CD4-positive, CD25-positive, alpha-beta regulatory T cell (primary cell): ENCODE results near the gene CST4. TPM values are rescaled to one million over a fixed set of nuclear protein-coding genes. Genes with fewer than 3 reads are reported as not detected.
"Not testable (repeated sequence)": the region's sequence is repeated elsewhere in the genome, so short reads cannot be mapped to it uniquely, and the experiment has no call there.

Experiments
- ATAC-seq, 2 donors: fragments of 150-1000 bp; cut with Tn5 transposase; one replicate each; pipeline ENCODE4 v1.10.0; 2021; ENCODE audit warnings: low read depth in 2 of 2, moderate number of reproducible peaks in 2 of 2, moderate library complexity in 1 of 2
- DNase-seq, 3 donors: peaks; one replicate each; pipeline versions ENCODE4 v3.0.0 to v3.0.0-alpha.2; 2012 to 2022; ENCODE audit warnings: mixed read lengths in 1 of 3
- H3K27ac ChIP-seq: one replicate; pipeline ENCODE4 v1.7.0; 2013; ENCODE audit warnings: mild to moderate bottlenecking, low read length; ENCODE audit not compliant: insufficient read depth, poor library complexity, severe bottlenecking
- H3K27me3 ChIP-seq: one replicate; pipeline ENCODE4 v1.7.0; 2013; ENCODE audit warnings: low read length; ENCODE audit not compliant: control insufficient read depth, insufficient read depth
- H3K36me3 ChIP-seq: one replicate; pipeline ENCODE4 v1.7.0; 2013; ENCODE audit warnings: mild to moderate bottlenecking, low read length, moderate library complexity; ENCODE audit not compliant: control insufficient read depth, insufficient read depth
- H3K4me1 ChIP-seq: 2 replicates; pipeline ENCODE4 v1.7.0; 2013; ENCODE audit warnings: mild to moderate bottlenecking, low read length; ENCODE audit not compliant: insufficient read depth, control insufficient read depth, poor library complexity, severe bottlenecking
- H3K4me3 ChIP-seq: one replicate; pipeline ENCODE4 v1.7.0; 2013; ENCODE audit warnings: low read depth, mild to moderate bottlenecking, low read length, moderate library complexity
- H3K9me3 ChIP-seq, 2 experiments: 1 replicate in 1 of 2; 2 replicates in 1 of 2; pipeline ENCODE4 v1.7.0; 2013; ENCODE audit warnings: low read length in 2 of 2, mild to moderate bottlenecking in 1 of 2, moderate library complexity in 1 of 2; ENCODE audit not compliant: control insufficient read depth in 2 of 2
- H3K27ac Mint-ChIP-seq, 3 donors: one replicate each; pipeline ENCODE4 v1.8.0; 2020 to 2022; ENCODE audit warnings: mild to moderate bottlenecking in 3 of 3, mixed read lengths in 3 of 3, moderate library complexity in 2 of 3
- H3K27me3 Mint-ChIP-seq: one replicate; pipeline ENCODE4 v1.8.0; 2022; ENCODE audit warnings: mild to moderate bottlenecking, mixed read lengths
- H3K36me3 Mint-ChIP-seq: one replicate; pipeline ENCODE4 v1.8.0; 2020; ENCODE audit warnings: mixed read lengths
- H3K4me1 Mint-ChIP-seq, 4 donors: one replicate each; pipeline ENCODE4 v1.8.0; 2020 to 2022; ENCODE audit warnings: mixed read lengths in 4 of 4, mild to moderate bottlenecking in 1 of 4
- H3K4me3 Mint-ChIP-seq, 4 donors: one replicate each; pipeline ENCODE4 v1.8.0; 2020 to 2022; ENCODE audit warnings: mild to moderate bottlenecking in 4 of 4, mixed read lengths in 4 of 4, moderate library complexity in 3 of 4
- H3K9me3 Mint-ChIP-seq, 7 donors: one replicate each; pipeline ENCODE4 v1.8.0; 2020 to 2022; ENCODE audit warnings: mixed read lengths in 7 of 7, mild to moderate bottlenecking in 3 of 7, moderate library complexity in 2 of 7
- polyA plus RNA-seq, 4 donors: library from polyadenylated mRNA; unstranded; fragments of 300-500 nt; fragmentation: Illumina TruSeq; gene quantifications; one replicate each; pipeline ENCODE4 v1.2.3, GENCODE V29; 2021
- total RNA-seq: library from RNA; stranded (reverse); gene quantifications from one replicate; pipeline ENCODE4 v1.2.3, GENCODE V29; 2022

The CST4 gene
- total and polyA plus RNA-seq, 5 donors from 2014 or later = not detected

GRCh38 chr20:23659610-23659988, 29.2 kb downstream of the CST4 start:
- not testable (repeated sequence) for ATAC-seq, H3K27ac ChIP-seq, H3K4me3 ChIP-seq, H3K27me3 Mint-ChIP-seq, H3K9me3 Mint-ChIP-seq, H3K36me3 Mint-ChIP-seq, H3K4me1 ChIP-seq, H3K4me3 Mint-ChIP-seq, H3K36me3 ChIP-seq, H3K9me3 ChIP-seq, H3K27me3 ChIP-seq, H3K4me1 Mint-ChIP-seq, H3K27ac Mint-ChIP-seq, DNase-seq

- no peaks in the 10 kb centered on the region for H3K9me3 ChIP-seq
- H3K4me1 Mint-ChIP-seq = no peaks in the 10 kb centered on the region
- no peaks in the 10 kb centered on the region for H3K9me3 Mint-ChIP-seq
- no peak for DNase-seq
- no peak overlapping the region for H3K4me3 Mint-ChIP-seq
- no peaks in the 10 kb centered on the region for H3K36me3 Mint-ChIP-seq
- no peaks in the 10 kb centered on the region for H3K27me3 Mint-ChIP-seq
- no peak overlapping the region for H3K27ac Mint-ChIP-seq
- H3K36me3 ChIP-seq = no peaks in the 10 kb centered on the region
- H3K27ac ChIP-seq = no peak overlapping the region
- H3K4me1 ChIP-seq = no peaks in the 10 kb centered on the region
- no peak for ATAC-seq
- no peaks in the 10 kb centered on the region for H3K27me3 ChIP-seq
- no peak overlapping the region for H3K4me3 ChIP-seq
Observed at GRCh38 chr20:23658989-23659609, 29.7 kb downstream of the CST4 start.

- no peak overlapping the region for H3K4me3 Mint-ChIP-seq
- DNase-seq (no peak), ATAC-seq (no peak)
- H3K36me3 Mint-ChIP-seq = no peaks in the 10 kb centered on the region
- Histone ChIP-seq H3K9me3 (no peaks in the 10 kb centered on the region), H3K27ac (no peak overlapping the region), H3K4me3 (no peak overlapping the region), H3K27me3 (no peaks in the 10 kb centered on the region), H3K36me3 (no peaks in the 10 kb centered on the region), H3K4me1 (no peaks in the 10 kb centered on the region)
- H3K27ac Mint-ChIP-seq = no peak overlapping the region
- H3K4me1 Mint-ChIP-seq = no peaks in the 10 kb centered on the region
- no peaks in the 10 kb centered on the region for H3K27me3 Mint-ChIP-seq
- H3K9me3 Mint-ChIP-seq = no peaks in the 10 kb centered on the region
Observed at GRCh38 chr20:23658336-23658735, 30.5 kb downstream of the CST4 start.

GRCh38 chr20:23657202-23657601, 31.6 kb downstream of the CST4 start:
- no peaks in the 10 kb centered on the region for H3K27me3 Mint-ChIP-seq
- ATAC-seq (no peak), DNase-seq (no peak)
- Histone ChIP-seq H3K4me3 (no peak overlapping the region), H3K36me3 (no peaks in the 10 kb centered on the region), H3K27me3 (no peaks in the 10 kb centered on the region), H3K4me1 (no peaks in the 10 kb centered on the region), H3K27ac (no peak overlapping the region), H3K9me3 (no peaks in the 10 kb centered on the region)
- no peaks in the 10 kb centered on the region for H3K36me3 Mint-ChIP-seq
- no peaks in the 10 kb centered on the region for H3K4me1 Mint-ChIP-seq
- H3K27ac Mint-ChIP-seq = no peak overlapping the region
- no peak overlapping the region for H3K4me3 Mint-ChIP-seq
- no peaks in the 10 kb centered on the region for H3K9me3 Mint-ChIP-seq

- ATAC-seq = no peak
Observed at GRCh38 chr20:23656372-23656771, 32.5 kb downstream of the CST4 start.

GRCh38 chr20:23655491-23656211, 33.2 kb downstream of the CST4 start:
- Mint-ChIP-seq H3K27me3 (no peaks in the 10 kb centered on the region), H3K4me3 (no peak overlapping the region), H3K4me1 (no peaks in the 10 kb centered on the region), H3K36me3 (no peaks in the 10 kb centered on the region), H3K27ac (peak overlapping the region in 1 of 3 donors; percentile 11), H3K9me3 (no peaks in the 10 kb centered on the region)
- no peaks in the 10 kb centered on the region for H3K27me3 ChIP-seq
- H3K27ac ChIP-seq = no peak overlapping the region
- no peaks in the 10 kb centered on the region for H3K9me3 ChIP-seq
- DNase-seq = no peak
- H3K4me3 ChIP-seq = no peak overlapping the region
- H3K4me1 ChIP-seq = no peaks in the 10 kb centered on the region
- no peaks in the 10 kb centered on the region for H3K36me3 ChIP-seq
- peak in 1 of 2 donors; percentile 20 for ATAC-seq

More at GRCh38 chr20:23656372-23656771, 32.5 kb downstream of the CST4 start:
- no peaks in the 10 kb centered on the region for H3K36me3 Mint-ChIP-seq
- no peak overlapping the region for H3K27ac ChIP-seq
- no peak overlapping the region for H3K27ac Mint-ChIP-seq
- no peaks in the 10 kb centered on the region for H3K9me3 ChIP-seq
- no peak overlapping the region for H3K4me3 Mint-ChIP-seq
- no peaks in the 10 kb centered on the region for H3K9me3 Mint-ChIP-seq
- no peaks in the 10 kb centered on the region for H3K4me1 Mint-ChIP-seq
- no peaks in the 10 kb centered on the region for H3K4me1 ChIP-seq
- no peaks in the 10 kb centered on the region for H3K27me3 Mint-ChIP-seq
- no peak for DNase-seq
- H3K27me3 ChIP-seq = no peaks in the 10 kb centered on the region
- H3K4me3 ChIP-seq = no peak overlapping the region
- no peaks in the 10 kb centered on the region for H3K36me3 ChIP-seq

GRCh38 chr20:23654717-23655116, 34.1 kb downstream of the CST4 start:
- Mint-ChIP-seq H3K4me3 (no peak overlapping the region), H3K36me3 (no peaks in the 10 kb centered on the region), H3K4me1 (no peaks in the 10 kb centered on the region), H3K27me3 (no peaks in the 10 kb centered on the region), H3K27ac (no peak overlapping the region), H3K9me3 (no peaks in the 10 kb centered on the region)
- ATAC-seq (no peak), DNase-seq (no peak)
- Histone ChIP-seq H3K4me3 (no peak overlapping the region), H3K27me3 (no peaks in the 10 kb centered on the region), H3K9me3 (no peaks in the 10 kb centered on the region), H3K27ac (no peak overlapping the region), H3K36me3 (no peaks in the 10 kb centered on the region), H3K4me1 (no peaks in the 10 kb centered on the region)

- ATAC-seq (no peak), DNase-seq (no peak)
- Histone ChIP-seq H3K36me3 (no peaks in the 10 kb centered on the region), H3K9me3 (no peaks in the 10 kb centered on the region), H3K27me3 (no peaks in the 10 kb centered on the region), H3K4me3 (no peak overlapping the region), H3K27ac (no peak overlapping the region), H3K4me1 (no peaks in the 10 kb centered on the region)
- no peaks in the 10 kb centered on the region for H3K4me1 Mint-ChIP-seq
- no peaks in the 10 kb centered on the region for H3K36me3 Mint-ChIP-seq
- no peaks in the 10 kb centered on the region for H3K9me3 Mint-ChIP-seq
- H3K4me3 Mint-ChIP-seq = no peak overlapping the region
- H3K27me3 Mint-ChIP-seq = no peaks in the 10 kb centered on the region
- no peak overlapping the region for H3K27ac Mint-ChIP-seq
Observed at GRCh38 chr20:23654000-23654399, 34.8 kb downstream of the CST4 start.
